Retinal pigment epithelial cell (primary cell): ENCODE data around the gene CCR8.

Source experiments
- DNase-seq: peaks from one replicate; pipeline ENCODE4 v3.0.0-alpha.2; 2010; ENCODE audit warnings: low read depth
- H3K4me3 ChIP-seq: 2 replicates; pipeline ENCODE4 v1.5.1; 2011; ENCODE audit warnings: mild to moderate bottlenecking, low read length, control low read depth, moderate library complexity
- TF ChIP-seq, protein P1 (sequence below): conservative IDR thresholded peaks from 2 replicates; pipeline ENCODE4 v1.5.1; 2011; ENCODE audit warnings: low read depth, low read length, control low read depth, inconsistent platforms

Gene CCR8

DNA sequence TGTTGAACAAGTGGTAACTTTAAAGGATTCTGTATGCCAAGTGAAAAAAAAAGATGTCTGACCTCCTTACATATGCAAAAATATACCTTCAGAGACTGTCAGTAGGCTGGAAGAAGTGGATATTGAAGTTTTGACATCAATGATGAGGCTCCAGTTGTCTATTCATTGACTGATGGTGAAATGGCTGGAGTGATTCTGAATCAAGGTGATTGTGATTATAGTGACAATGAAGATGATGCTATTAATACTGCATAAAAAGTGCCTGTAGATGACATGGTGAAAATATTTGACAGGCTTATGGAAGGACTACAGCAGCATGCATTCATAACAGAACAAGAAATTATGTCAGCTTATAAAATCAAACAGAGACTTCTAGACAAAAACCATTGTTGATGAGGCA, 4.1 kb downstream of the CCR8 start:
- DNase-seq: no peak
- TF ChIP-seq, protein P1, sequence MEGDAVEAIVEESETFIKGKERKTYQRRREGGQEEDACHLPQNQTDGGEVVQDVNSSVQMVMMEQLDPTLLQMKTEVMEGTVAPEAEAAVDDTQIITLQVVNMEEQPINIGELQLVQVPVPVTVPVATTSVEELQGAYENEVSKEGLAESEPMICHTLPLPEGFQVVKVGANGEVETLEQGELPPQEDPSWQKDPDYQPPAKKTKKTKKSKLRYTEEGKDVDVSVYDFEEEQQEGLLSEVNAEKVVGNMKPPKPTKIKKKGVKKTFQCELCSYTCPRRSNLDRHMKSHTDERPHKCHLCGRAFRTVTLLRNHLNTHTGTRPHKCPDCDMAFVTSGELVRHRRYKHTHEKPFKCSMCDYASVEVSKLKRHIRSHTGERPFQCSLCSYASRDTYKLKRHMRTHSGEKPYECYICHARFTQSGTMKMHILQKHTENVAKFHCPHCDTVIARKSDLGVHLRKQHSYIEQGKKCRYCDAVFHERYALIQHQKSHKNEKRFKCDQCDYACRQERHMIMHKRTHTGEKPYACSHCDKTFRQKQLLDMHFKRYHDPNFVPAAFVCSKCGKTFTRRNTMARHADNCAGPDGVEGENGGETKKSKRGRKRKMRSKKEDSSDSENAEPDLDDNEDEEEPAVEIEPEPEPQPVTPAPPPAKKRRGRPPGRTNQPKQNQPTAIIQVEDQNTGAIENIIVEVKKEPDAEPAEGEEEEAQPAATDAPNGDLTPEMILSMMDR: no peak
- H3K4me3 ChIP-seq: no peak overlapping the region

DNA sequence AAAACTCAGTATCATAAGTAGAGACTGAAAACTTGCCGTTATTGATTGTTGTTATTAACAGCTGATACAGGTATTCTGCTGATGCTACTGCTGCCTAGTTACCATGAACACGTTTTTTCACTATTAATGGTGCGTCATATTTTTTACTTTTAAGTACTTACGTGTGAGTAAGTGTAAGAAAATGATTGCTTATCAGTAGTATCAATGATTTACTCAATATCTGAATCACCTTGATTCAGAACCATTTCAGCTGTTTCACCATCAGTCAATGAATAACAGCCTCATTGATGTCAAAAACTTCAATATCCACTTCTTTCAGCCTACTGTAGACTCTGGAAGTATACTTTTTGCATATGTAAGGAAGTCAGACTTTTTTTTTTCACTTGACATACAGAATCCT, 4.7 kb downstream of the CCR8 start:
- no peak for DNase-seq
- TF ChIP-seq, protein P1: no peak
- H3K4me3 ChIP-seq: no peak overlapping the region

DNA sequence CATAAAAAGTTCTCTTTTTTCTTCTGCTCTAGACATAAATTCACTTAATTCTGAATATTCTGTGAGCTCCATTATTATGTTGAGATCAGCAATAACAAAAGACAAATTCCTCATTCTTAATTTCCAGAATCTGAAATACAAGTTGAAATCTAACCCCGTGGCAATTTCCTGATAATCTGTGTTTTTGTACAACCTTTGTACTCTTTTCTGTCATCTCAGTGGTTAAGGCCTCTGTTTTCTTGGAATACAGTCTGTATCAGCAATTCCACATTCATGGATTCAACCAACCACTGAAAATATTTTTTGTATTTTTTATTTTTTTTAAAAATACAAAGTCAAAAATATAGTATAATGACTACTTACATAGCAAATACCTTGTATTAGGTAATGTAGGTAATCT, 8.7 kb downstream of the CCR8 start:
- H3K4me3 ChIP-seq: no peak overlapping the region
- DNase-seq: no peak
- TF ChIP-seq, protein P1: no peak

DNA sequence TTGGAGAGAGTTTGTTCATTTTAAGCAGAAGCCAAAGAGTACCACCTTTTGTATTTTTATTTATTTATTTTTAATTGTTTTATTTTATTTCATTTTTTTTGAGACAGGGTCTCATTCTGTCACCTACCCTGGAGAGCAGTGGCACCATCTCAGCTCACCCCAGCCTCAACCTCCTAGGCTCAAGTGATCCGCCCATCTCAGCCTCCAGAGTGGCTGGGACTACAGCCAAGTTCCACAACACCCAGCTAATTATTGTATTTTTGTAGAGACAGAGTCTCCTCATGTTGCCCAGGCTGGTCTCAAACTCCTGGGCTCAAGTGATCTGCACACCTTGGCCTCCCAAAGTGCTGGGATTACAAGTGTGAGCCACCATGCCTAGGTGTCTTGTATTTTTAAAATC, 9.6 kb downstream of the CCR8 start:
- H3K4me3 ChIP-seq: no peak overlapping the region
- no peak for DNase-seq
- TF ChIP-seq, protein P1: no peak

DNA sequence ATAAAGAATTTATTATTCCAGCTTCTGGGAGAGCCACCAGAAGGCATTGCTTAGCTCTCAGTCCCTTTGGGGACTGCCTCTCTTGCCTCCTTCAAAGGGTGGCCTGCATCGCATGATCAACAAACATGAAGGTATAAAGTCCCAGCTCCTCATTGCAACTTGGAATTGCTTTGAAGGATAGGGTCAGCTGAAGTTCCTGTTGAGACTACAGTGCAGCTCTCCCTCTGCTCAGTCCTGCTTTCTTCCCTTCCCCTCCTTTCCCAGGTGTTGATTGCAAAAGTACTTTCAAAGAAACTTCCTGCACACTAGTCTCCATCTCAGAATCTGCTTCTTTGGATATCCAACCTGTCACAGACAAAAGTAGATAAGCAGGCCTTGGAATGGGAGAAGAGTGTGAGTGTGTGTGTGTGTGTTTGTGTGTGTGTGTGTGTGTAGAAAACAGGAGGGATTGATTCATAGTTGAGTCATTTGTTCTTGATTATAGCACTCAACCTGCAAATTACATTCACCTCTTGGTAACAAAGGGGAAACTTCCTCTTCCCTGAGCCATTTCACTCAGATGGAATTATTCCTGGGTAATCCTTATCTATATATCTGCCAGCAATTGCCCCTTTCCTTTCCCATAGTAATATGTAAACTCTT, 13.7 kb downstream of the CCR8 start:
- no peak for DNase-seq
- TF ChIP-seq, protein P1: no peak

DNA sequence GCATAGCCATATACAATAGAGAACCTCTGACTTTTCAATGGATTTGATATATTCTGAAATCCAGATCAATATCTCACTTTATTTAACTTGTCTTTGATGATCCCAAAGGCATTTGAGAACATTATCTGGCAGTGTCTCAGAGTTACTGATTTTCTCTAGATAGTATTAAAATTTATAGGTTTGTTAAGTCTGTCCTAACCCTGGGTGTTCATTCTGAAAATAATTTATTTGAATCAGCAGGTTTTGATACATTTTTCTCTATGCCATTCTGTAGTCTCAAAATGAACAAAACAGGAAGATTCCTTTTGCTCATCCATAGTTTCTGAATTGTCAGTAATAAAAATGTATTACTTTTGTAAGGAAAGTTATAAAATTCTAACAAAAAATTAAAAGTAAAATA, 14.3 kb downstream of the CCR8 start:
- DNase-seq: no peak
- TF ChIP-seq, protein P1: no peak
- H3K4me3 ChIP-seq: no peak overlapping the region

More for the DNA sequence above, 13.7 kb downstream of the CCR8 start:
- H3K4me3 ChIP-seq: no peak overlapping the region

DNA sequence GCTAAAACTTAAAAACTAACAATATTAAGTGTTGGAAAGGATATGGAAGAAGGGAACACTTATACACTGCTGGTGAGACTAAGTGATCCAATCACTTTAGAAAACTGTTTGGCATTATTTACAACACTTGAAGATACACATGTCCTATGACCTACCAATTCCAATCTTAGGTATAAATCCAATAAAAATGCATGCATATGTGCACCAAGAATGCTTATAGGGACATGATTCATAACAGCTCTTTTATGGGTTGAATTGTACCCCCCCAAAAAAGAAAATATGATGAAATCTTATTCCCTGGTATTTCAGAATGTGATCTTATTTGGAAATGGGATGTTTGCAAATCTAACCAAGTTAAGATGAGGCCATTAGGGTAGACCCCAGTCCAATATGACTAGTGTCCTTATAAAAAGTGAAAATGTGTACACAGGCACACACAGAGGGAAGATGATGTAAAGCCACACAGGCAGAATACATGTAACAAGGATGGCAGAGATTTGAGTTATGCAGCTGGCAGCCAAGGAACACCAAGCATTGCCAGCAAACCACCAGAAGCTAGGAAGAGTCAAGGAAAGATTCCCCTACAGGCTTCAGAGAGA, 15.3 kb downstream of the CCR8 start:
- TF ChIP-seq, protein P1: no peak
- H3K4me3 ChIP-seq: no peak overlapping the region
- DNase-seq: no peak
